WTC11 (cell line): ENCODE results near the gene CD2BP2. TPM values are rescaled to one million over a fixed set of nuclear protein-coding genes. Genes with fewer than 3 reads are reported as not detected.
A peak's percentile ranks its signal among the peaks of the same experiment; 100 is the strongest.
"Not testable (repeated sequence)": the region's sequence is repeated elsewhere in the genome, so short reads cannot be mapped to it uniquely, and the experiment has no call there.

ENCODE experiments used
- ATAC-seq: fragments of 200-7000 bp; cut with Tn5 transposase; 2 replicates; pipeline ENCODE4 v1.10.0; 2021; ENCODE audit warnings: mild to moderate bottlenecking, moderate library complexity
- CTCF ChIA-PET: fragments of 300-600 bp; sonication (Branson Sonifier 250); formaldehyde crosslinking; loops from one replicate; lab custom pipeline; 2021; ENCODE audit warnings: antibody characterized with exemption; lab: Charles Lee
- POLR2A ChIA-PET: fragments of 350-600 bp; sonication (Branson Sonifier 250); formaldehyde crosslinking; loops from one replicate; lab custom pipeline; 2021; ENCODE audit warnings: antibody characterized with exemption; lab: Charles Lee
- DNase-seq: peaks from one replicate; pipeline ENCODE4 v3.0.0; 2021; ENCODE audit warnings: low spot score
- H3K27ac Mint-ChIP-seq: 2 replicates; pipeline ENCODE4 v1.8.0; 2021; ENCODE audit warnings: mixed read lengths
- H3K27me3 Mint-ChIP-seq: 2 replicates; pipeline ENCODE4 v1.8.0; 2021; ENCODE audit warnings: low read depth, mild to moderate bottlenecking, moderate library complexity, mixed read lengths
- H3K36me3 Mint-ChIP-seq: 2 replicates; pipeline ENCODE4 v1.8.0; 2021; ENCODE audit warnings: mixed read lengths
- H3K4me1 Mint-ChIP-seq: 2 replicates; pipeline ENCODE4 v1.8.0; 2022; ENCODE audit warnings: mixed read lengths
- H3K4me3 Mint-ChIP-seq: 2 replicates; pipeline ENCODE4 v1.8.0; 2021; ENCODE audit warnings: mild to moderate bottlenecking, moderate library complexity, mixed read lengths
- H3K9me3 Mint-ChIP-seq: 2 replicates; pipeline ENCODE4 v1.8.0; 2021; ENCODE audit warnings: mixed read lengths
- ARID4B ChIP-seq: sonication (generic); formaldehyde crosslinking; IDR thresholded peaks from 2 replicates; pipeline ENCODE4 v1.8.0; 2023; ENCODE audit warnings: missing genetic modification reagents, mild to moderate bottlenecking, borderline replicate concordance
- ATF2 ChIP-seq: sonication (generic); formaldehyde crosslinking; IDR thresholded peaks from 2 replicates; pipeline ENCODE4 v1.8.1; 2022; ENCODE audit warnings: low read depth, missing genetic modification reagents, borderline replicate concordance
- E2F4 ChIP-seq: sonication (generic); formaldehyde crosslinking; IDR thresholded peaks from 2 replicates; pipeline ENCODE4 v1.8.1; 2022; ENCODE audit warnings: low read depth, mild to moderate bottlenecking, moderate library complexity, missing genetic modification reagents, borderline replicate concordance
- E2F5 ChIP-seq: sonication (generic); formaldehyde crosslinking; IDR thresholded peaks from 2 replicates; pipeline ENCODE4 v1.8.1; 2022; ENCODE audit warnings: mild to moderate bottlenecking, moderate library complexity, missing genetic modification reagents
- FOXJ3 ChIP-seq: sonication (generic); formaldehyde crosslinking; IDR thresholded peaks from 2 replicates; pipeline ENCODE4 v1.9.0; 2021; ENCODE audit warnings: missing genetic modification reagents, mild to moderate bottlenecking, borderline replicate concordance
- FOXK1 ChIP-seq: sonication (generic); formaldehyde crosslinking; IDR thresholded peaks from 2 replicates; pipeline ENCODE4 v1.8.0; 2022; ENCODE audit warnings: mild to moderate bottlenecking, moderate library complexity, missing genetic modification reagents
- FOXP1 ChIP-seq: sonication (generic); formaldehyde crosslinking; IDR thresholded peaks from 2 replicates; pipeline ENCODE4 v1.8.0; 2022; ENCODE audit warnings: missing genetic modification reagents, mild to moderate bottlenecking, moderate library complexity, borderline replicate concordance
- GABPB1 ChIP-seq: sonication (generic); formaldehyde crosslinking; IDR thresholded peaks from 2 replicates; pipeline ENCODE4 v1.8.1; 2023; ENCODE audit warnings: mild to moderate bottlenecking, missing genetic modification reagents
- HMGXB4 ChIP-seq: sonication (generic); formaldehyde crosslinking; IDR thresholded peaks from 2 replicates; pipeline ENCODE4 v1.8.1; 2023; ENCODE audit warnings: mild to moderate bottlenecking, moderate library complexity, missing genetic modification reagents
- MAX ChIP-seq: sonication (generic); formaldehyde crosslinking; IDR thresholded peaks from 2 replicates; pipeline ENCODE4 v1.8.0; 2022; ENCODE audit warnings: mild to moderate bottlenecking, missing genetic modification reagents
- MYBL2 ChIP-seq: sonication (generic); formaldehyde crosslinking; IDR thresholded peaks from 2 replicates; pipeline ENCODE4 v1.8.1; 2023; ENCODE audit warnings: mild to moderate bottlenecking, moderate library complexity, missing genetic modification reagents
- RELA ChIP-seq: sonication (generic); formaldehyde crosslinking; IDR thresholded peaks from 2 replicates; pipeline ENCODE4 v1.8.1; 2022; ENCODE audit warnings: missing genetic modification reagents, mild to moderate bottlenecking, borderline replicate concordance
- SMAD4 ChIP-seq: sonication (generic); formaldehyde crosslinking; IDR thresholded peaks from 2 replicates; pipeline ENCODE4 v1.8.0; 2022; ENCODE audit warnings: mild to moderate bottlenecking, missing genetic modification reagents
- SP1 ChIP-seq: sonication (generic); formaldehyde crosslinking; conservative IDR thresholded peaks from 2 replicates; pipeline ENCODE4 v1.8.1; 2022; ENCODE audit warnings: missing genetic modification reagents
- ZBTB43 ChIP-seq: sonication (generic); formaldehyde crosslinking; IDR thresholded peaks from 2 replicates; pipeline ENCODE4 v1.8.1; 2023; ENCODE audit warnings: mild to moderate bottlenecking, missing genetic modification reagents
- ZNF232 ChIP-seq: sonication (generic); formaldehyde crosslinking; IDR thresholded peaks from 2 replicates; pipeline ENCODE4 v1.8.0; 2022; ENCODE audit warnings: mild to moderate bottlenecking, missing genetic modification reagents
- ZNF263 ChIP-seq: sonication (generic); formaldehyde crosslinking; IDR thresholded peaks from 2 replicates; pipeline ENCODE4 v1.8.1; 2022; ENCODE audit warnings: low read depth, mild to moderate bottlenecking, moderate library complexity, missing genetic modification reagents
- ZNF671 ChIP-seq: fragments of 250-450 bp; sonication (Bioruptor Pico); IDR thresholded peaks from 2 replicates; pipeline ENCODE4 v1.8.0; 2021; ENCODE audit warnings: mild to moderate bottlenecking
- total RNA-seq: library from RNA; stranded (reverse); gene quantifications from 3 replicates; pipeline ENCODE4 v1.2.3, GENCODE V29; 2021

CD2BP2 gene
- total RNA-seq, 1 experiment from 2014 or later = 56.6 TPM

- H3K4me3 Mint-ChIP-seq = peak overlapping the region; percentile 67
- no peak overlapping the region for H3K27ac Mint-ChIP-seq
- no peak for ATAC-seq
- no peaks in the 10 kb centered on the region for H3K27me3 Mint-ChIP-seq
- peaks cover 15% of the 10 kb centered on the region for H3K4me1 Mint-ChIP-seq
- no peak for TF ChIP-seq RELA (CRISPR knock-in tag)
- TF ChIP-seq SMAD4 (CRISPR knock-in tag) = no peak
- 0 out of 2 replicates have a peak, but pooled peaks have one; percentile 17 for TF ChIP-seq GABPB1
- TF ChIP-seq E2F4 (CRISPR knock-in tag) = no peak
- TF ChIP-seq ATF2 = no peak
- no peak for TF ChIP-seq ZNF671 (CRISPR knock-in tag)
- no peak for TF ChIP-seq ZNF232 (CRISPR knock-in tag)
- TF ChIP-seq FOXJ3 (CRISPR knock-in tag) = no peak
- ChIA-PET CTCF (interaction anchor here (0.9 to 1.6 kb wide), 6 partner anchors 17 to 280 kb away, joined by 3 to 4 read pairs (median 3); partner anchors contain the start of genes DCTPP1 and ZNF48), POLR2A (interaction anchor here (0.7 to 1.5 kb wide), 4 partner anchors 19 to 94 kb away, joined by 4 to 6 read pairs (median 4); partner anchors contain the start of genes CD2BP2 and DCTPP1)
- H3K36me3 Mint-ChIP-seq = no peaks in the 10 kb centered on the region
- DNase-seq = no peak
- H3K9me3 Mint-ChIP-seq = peaks cover 5% of the 10 kb centered on the region; the same call in 1 of the 2 replicates
Observed at GRCh38 chr16:30335598-30336474, 19.3 kb downstream of the CD2BP2 start.

GRCh38 chr16:30335028-30335597, 20.0 kb downstream of the CD2BP2 start:
- Mint-ChIP-seq H3K4me3 (peak overlapping the region; percentile 67), H3K4me1 (peaks cover 15% of the 10 kb centered on the region)
- ChIA-PET CTCF (interaction anchor here (0.9 to 1.6 kb wide), 7 partner anchors 18 to 280 kb away, joined by 3 to 4 read pairs (median 3); partner anchors contain the start of genes DCTPP1 and ZNF48), POLR2A (interaction anchor here (0.7 to 1.5 kb wide), 4 partner anchors 20 to 95 kb away, joined by 4 to 6 read pairs (median 4); partner anchors contain the start of genes CD2BP2 and DCTPP1)
- DNase-seq = peak; percentile 86
- peak; percentile 82 for ATAC-seq
- H3K9me3 Mint-ChIP-seq, H3K36me3 Mint-ChIP-seq, H3K27me3 Mint-ChIP-seq, H3K27ac Mint-ChIP-seq: not testable (repeated sequence)
- peak; percentile 80 for TF ChIP-seq SP1 (CRISPR knock-in tag)
- TF ChIP-seq FOXP1 (CRISPR knock-in tag) = 0 out of 2 replicates have a peak, but pooled peaks have one; percentile 37
- TF ChIP-seq HMGXB4 (CRISPR knock-in tag) = peak; percentile 38; the same call in 1 of the 2 replicates
- peak; percentile 62; the same call in 1 of the 2 replicates for TF ChIP-seq MYBL2 (CRISPR knock-in tag)
- TF ChIP-seq ZBTB43 (CRISPR knock-in tag) = 0 out of 2 replicates have a peak, but pooled peaks have one; percentile 45
- 0 out of 2 replicates have a peak, but pooled peaks have one; percentile 36 for TF ChIP-seq MAX (CRISPR knock-in tag)
- TF ChIP-seq FOXK1 (CRISPR knock-in tag) = peak; percentile 47; the same call in 1 of the 2 replicates
- TF ChIP-seq ZNF263 (CRISPR knock-in tag) = peak; percentile 50
- TF ChIP-seq E2F5 (CRISPR knock-in tag) = peak; percentile 56; the same call in 1 of the 2 replicates
- TF ChIP-seq ARID4B (CRISPR knock-in tag) = 0 out of 2 replicates have a peak, but pooled peaks have one; percentile 17
- peak; percentile 24; the same call in 1 of the 2 replicates for TF ChIP-seq GABPB1
